HEK293 (cell line): ENCODE data around the gene ZGPAT.

ENCODE experiments used
- CTCF ChIA-PET: fragments of 350-600 bp; formaldehyde crosslinking; extraction: SDS; loops from one replicate; lab custom pipeline; 2021; ENCODE audit warnings: antibody characterized with exemption; lab: Yijun Ruan, JAX
- POLR2A ChIA-PET: fragments of 300-600 bp; formaldehyde crosslinking; extraction: SDS; loops from one replicate; lab custom pipeline; 2020; ENCODE audit warnings: antibody characterized with exemption, inconsistent platforms; lab: Yijun Ruan, JAX
- H3K27ac ChIP-seq: fragments of 200-500 bp; sonication (Bioruptor generic); 2 replicates; pipeline ENCODE4 v1.5.1; 2014; ENCODE audit warnings: low read depth, low read length, control low read depth, inconsistent platforms; ENCODE audit errors: extremely low read depth
- H3K36me3 ChIP-seq, 2 experiments: fragments of 200-500 bp in 1 of 2; sonication (Bioruptor generic) in 1 of 2; 1 replicate in 1 of 2; 2 replicates in 1 of 2; pipeline ENCODE4 v1.5.1; 2014 to 2017; ENCODE audit warnings: inconsistent platforms in 2 of 2, low read length in 2 of 2; ENCODE audit not compliant: control insufficient read depth in 2 of 2, insufficient read depth in 1 of 2
- H3K4me1 ChIP-seq: fragments of 200-500 bp; sonication (Bioruptor generic); 2 replicates; pipeline ENCODE4 v1.5.1; 2014; ENCODE audit warnings: mild to moderate bottlenecking, low read length, inconsistent platforms; ENCODE audit not compliant: control insufficient read depth, insufficient read depth
- H3K4me3 ChIP-seq: 2 replicates; pipeline ENCODE4 v1.5.1; 2011; ENCODE audit warnings: low read depth, mild to moderate bottlenecking, control low read depth, low read length, moderate library complexity
- H3K9me3 ChIP-seq: fragments of 200-500 bp; sonication (Bioruptor generic); 2 replicates; pipeline ENCODE4 v1.5.1; 2014; ENCODE audit warnings: low read depth, low read length, inconsistent platforms; ENCODE audit not compliant: control insufficient read depth, insufficient read depth
- BCL11B ChIP-seq: fragments of 450-650 bp; formaldehyde crosslinking; IDR thresholded peaks from 2 replicates; pipeline ENCODE4 v1.5.1; 2016; ENCODE audit warnings: low read depth, missing biosample characterization, missing genetic modification characterization
- GFI1B ChIP-seq: fragments of 450-650 bp; formaldehyde crosslinking; IDR thresholded peaks from 2 replicates; pipeline ENCODE4 v1.5.1; 2016; ENCODE audit warnings: missing biosample characterization, missing genetic modification characterization
- PRDM1 ChIP-seq: fragments of 450-650 bp; formaldehyde crosslinking; IDR thresholded peaks from 2 replicates; pipeline ENCODE4; 2016; ENCODE audit warnings: missing biosample characterization, missing genetic modification characterization
- PRDM4 ChIP-seq: fragments of 450-650 bp; formaldehyde crosslinking; IDR thresholded peaks from 2 replicates; pipeline ENCODE4 v1.5.1; 2017; ENCODE audit warnings: missing biosample characterization, missing genetic modification characterization
- REPIN1 ChIP-seq: fragments of 450-650 bp; formaldehyde crosslinking; IDR thresholded peaks from 2 replicates; pipeline ENCODE4 v1.5.1; 2017; ENCODE audit warnings: missing biosample characterization, missing genetic modification characterization, low read depth
- SP3 ChIP-seq: fragments of 450-650 bp; formaldehyde crosslinking; IDR thresholded peaks from 2 replicates; pipeline ENCODE4 v1.5.1; 2016; ENCODE audit warnings: missing biosample characterization, missing genetic modification characterization
- SP7 ChIP-seq: fragments of 450-650 bp; formaldehyde crosslinking; IDR thresholded peaks from 2 replicates; pipeline ENCODE4 v1.5.1; 2016; ENCODE audit warnings: missing biosample characterization, missing genetic modification characterization
- TSHZ1 ChIP-seq: fragments of 450-650 bp; formaldehyde crosslinking; IDR thresholded peaks from 2 replicates; pipeline ENCODE4 v1.5.1; 2016; ENCODE audit warnings: missing biosample characterization, missing genetic modification characterization, borderline replicate concordance
- YY2 ChIP-seq: fragments of 450-650 bp; formaldehyde crosslinking; IDR thresholded peaks from 2 replicates; pipeline ENCODE4 v1.5.1; 2016; ENCODE audit warnings: missing biosample characterization, missing genetic modification characterization
- ZNF133 ChIP-seq: fragments of 450-650 bp; formaldehyde crosslinking; IDR thresholded peaks from 2 replicates; pipeline ENCODE4 v1.5.1; 2016; ENCODE audit warnings: missing biosample characterization, missing genetic modification characterization
- ZNF157 ChIP-seq: fragments of 450-650 bp; formaldehyde crosslinking; IDR thresholded peaks from 2 replicates; pipeline ENCODE4 v1.5.1; 2016; ENCODE audit warnings: missing biosample characterization, missing genetic modification characterization
- ZNF23 ChIP-seq: fragments of 450-650 bp; formaldehyde crosslinking; IDR thresholded peaks from 2 replicates; pipeline ENCODE4 v1.5.1; 2016; ENCODE audit warnings: missing biosample characterization, missing genetic modification characterization, borderline replicate concordance
- ZNF292 ChIP-seq: fragments of 450-650 bp; formaldehyde crosslinking; IDR thresholded peaks from 2 replicates; pipeline ENCODE4 v1.5.1; 2016; ENCODE audit warnings: low read depth, missing biosample characterization, missing genetic modification characterization, borderline replicate concordance
- ZNF302 ChIP-seq: fragments of 450-650 bp; formaldehyde crosslinking; IDR thresholded peaks from 2 replicates; pipeline ENCODE4 v1.5.1; 2016; ENCODE audit warnings: missing biosample characterization, missing genetic modification characterization, low read depth
- ZNF311 ChIP-seq: fragments of 450-650 bp; formaldehyde crosslinking; IDR thresholded peaks from 2 replicates; pipeline ENCODE4 v1.5.1; 2017; ENCODE audit warnings: missing biosample characterization, missing genetic modification characterization, borderline replicate concordance
- ZNF354C ChIP-seq: fragments of 450-650 bp; formaldehyde crosslinking; IDR thresholded peaks from 2 replicates; pipeline ENCODE4 v1.5.1; 2016; ENCODE audit warnings: missing biosample characterization, missing genetic modification characterization, low read depth, borderline replicate concordance
- ZNF416 ChIP-seq: fragments of 450-650 bp; formaldehyde crosslinking; IDR thresholded peaks from 2 replicates; pipeline ENCODE4 v1.5.1; 2016; ENCODE audit warnings: missing biosample characterization, missing genetic modification characterization
- ZNF521 ChIP-seq: fragments of 450-650 bp; formaldehyde crosslinking; IDR thresholded peaks from 2 replicates; pipeline ENCODE4 v1.5.1; 2017; ENCODE audit warnings: missing biosample characterization, mild to moderate bottlenecking, missing genetic modification characterization
- ZNF626 ChIP-seq: fragments of 450-650 bp; sonication (Bioruptor Pico); formaldehyde crosslinking; IDR thresholded peaks from 2 replicates; pipeline ENCODE4 v1.5.1; 2018; ENCODE audit warnings: missing biosample characterization, missing genetic modification characterization, inconsistent platforms
- ZNF837 ChIP-seq: fragments of 450-650 bp; formaldehyde crosslinking; IDR thresholded peaks from 2 replicates; pipeline ENCODE4 v1.5.1; 2016; ENCODE audit warnings: missing biosample characterization, missing genetic modification characterization
- TF ChIP-seq, protein P1 (sequence below): fragments of 450-650 bp; formaldehyde crosslinking; IDR thresholded peaks from 2 replicates; pipeline ENCODE4 v1.5.1; 2016; ENCODE audit warnings: missing biosample characterization, missing genetic modification characterization
- TF ChIP-seq, protein P2 (sequence below): fragments of 450-650 bp; formaldehyde crosslinking; IDR thresholded peaks from 2 replicates; pipeline ENCODE4 v1.5.1; 2016; ENCODE audit warnings: missing biosample characterization, missing genetic modification characterization
- TF ChIP-seq, protein P3 (sequence below): fragments of 450-650 bp; formaldehyde crosslinking; IDR thresholded peaks from 2 replicates; pipeline ENCODE4 v1.5.1; 2016; ENCODE audit warnings: missing biosample characterization, missing genetic modification characterization

ZGPAT gene

GRCh38 chr20:63744158-63744557, 36.3 kb downstream of the ZGPAT start:
- ChIA-PET POLR2A (no interaction called here), CTCF (no interaction called here)
- peaks cover 4 to 28% of the 10 kb centered on the region in 2 experiments; a peak in 1 of 3 replicates for H3K36me3 ChIP-seq
- H3K4me3 ChIP-seq = no peak overlapping the region
- no peaks in the 10 kb centered on the region; the same call in 1 of the 2 replicates for H3K4me1 ChIP-seq
- no peak overlapping the region for H3K27ac ChIP-seq
- H3K9me3 ChIP-seq = no peaks in the 10 kb centered on the region
- TF ChIP-seq ZNF311 (tag by site-specific recombination) (no peak), SP3 (tag by site-specific recombination) (no peak), ZNF133 (no peak), SP7 (tag by site-specific recombination) (no peak), ZNF23 (tag by site-specific recombination) (no peak), ZNF292 (tag by site-specific recombination) (no peak), ZNF354C (tag by site-specific recombination) (no peak), ZNF626 (no peak), ZNF416 (tag by site-specific recombination) (no peak), PRDM1 (tag by site-specific recombination) (no peak), GFI1B (tag by site-specific recombination) (no peak), BCL11B (tag by site-specific recombination) (no peak), ZNF157 (tag by site-specific recombination) (no peak), ZNF837 (tag by site-specific recombination) (no peak), PRDM4 (no peak), ZNF302 (tag by site-specific recombination) (no peak)
- TF ChIP-seq, protein P1, sequence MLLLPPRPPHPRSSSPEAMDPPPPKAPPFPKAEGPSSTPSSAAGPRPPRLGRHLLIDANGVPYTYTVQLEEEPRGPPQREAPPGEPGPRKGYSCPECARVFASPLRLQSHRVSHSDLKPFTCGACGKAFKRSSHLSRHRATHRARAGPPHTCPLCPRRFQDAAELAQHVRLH (tag by site-specific recombination) = no peak
- TF ChIP-seq, protein P2, sequence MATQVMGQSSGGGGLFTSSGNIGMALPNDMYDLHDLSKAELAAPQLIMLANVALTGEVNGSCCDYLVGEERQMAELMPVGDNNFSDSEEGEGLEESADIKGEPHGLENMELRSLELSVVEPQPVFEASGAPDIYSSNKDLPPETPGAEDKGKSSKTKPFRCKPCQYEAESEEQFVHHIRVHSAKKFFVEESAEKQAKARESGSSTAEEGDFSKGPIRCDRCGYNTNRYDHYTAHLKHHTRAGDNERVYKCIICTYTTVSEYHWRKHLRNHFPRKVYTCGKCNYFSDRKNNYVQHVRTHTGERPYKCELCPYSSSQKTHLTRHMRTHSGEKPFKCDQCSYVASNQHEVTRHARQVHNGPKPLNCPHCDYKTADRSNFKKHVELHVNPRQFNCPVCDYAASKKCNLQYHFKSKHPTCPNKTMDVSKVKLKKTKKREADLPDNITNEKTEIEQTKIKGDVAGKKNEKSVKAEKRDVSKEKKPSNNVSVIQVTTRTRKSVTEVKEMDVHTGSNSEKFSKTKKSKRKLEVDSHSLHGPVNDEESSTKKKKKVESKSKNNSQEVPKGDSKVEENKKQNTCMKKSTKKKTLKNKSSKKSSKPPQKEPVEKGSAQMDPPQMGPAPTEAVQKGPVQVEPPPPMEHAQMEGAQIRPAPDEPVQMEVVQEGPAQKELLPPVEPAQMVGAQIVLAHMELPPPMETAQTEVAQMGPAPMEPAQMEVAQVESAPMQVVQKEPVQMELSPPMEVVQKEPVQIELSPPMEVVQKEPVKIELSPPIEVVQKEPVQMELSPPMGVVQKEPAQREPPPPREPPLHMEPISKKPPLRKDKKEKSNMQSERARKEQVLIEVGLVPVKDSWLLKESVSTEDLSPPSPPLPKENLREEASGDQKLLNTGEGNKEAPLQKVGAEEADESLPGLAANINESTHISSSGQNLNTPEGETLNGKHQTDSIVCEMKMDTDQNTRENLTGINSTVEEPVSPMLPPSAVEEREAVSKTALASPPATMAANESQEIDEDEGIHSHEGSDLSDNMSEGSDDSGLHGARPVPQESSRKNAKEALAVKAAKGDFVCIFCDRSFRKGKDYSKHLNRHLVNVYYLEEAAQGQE (tag by site-specific recombination) = no peak

DNA sequence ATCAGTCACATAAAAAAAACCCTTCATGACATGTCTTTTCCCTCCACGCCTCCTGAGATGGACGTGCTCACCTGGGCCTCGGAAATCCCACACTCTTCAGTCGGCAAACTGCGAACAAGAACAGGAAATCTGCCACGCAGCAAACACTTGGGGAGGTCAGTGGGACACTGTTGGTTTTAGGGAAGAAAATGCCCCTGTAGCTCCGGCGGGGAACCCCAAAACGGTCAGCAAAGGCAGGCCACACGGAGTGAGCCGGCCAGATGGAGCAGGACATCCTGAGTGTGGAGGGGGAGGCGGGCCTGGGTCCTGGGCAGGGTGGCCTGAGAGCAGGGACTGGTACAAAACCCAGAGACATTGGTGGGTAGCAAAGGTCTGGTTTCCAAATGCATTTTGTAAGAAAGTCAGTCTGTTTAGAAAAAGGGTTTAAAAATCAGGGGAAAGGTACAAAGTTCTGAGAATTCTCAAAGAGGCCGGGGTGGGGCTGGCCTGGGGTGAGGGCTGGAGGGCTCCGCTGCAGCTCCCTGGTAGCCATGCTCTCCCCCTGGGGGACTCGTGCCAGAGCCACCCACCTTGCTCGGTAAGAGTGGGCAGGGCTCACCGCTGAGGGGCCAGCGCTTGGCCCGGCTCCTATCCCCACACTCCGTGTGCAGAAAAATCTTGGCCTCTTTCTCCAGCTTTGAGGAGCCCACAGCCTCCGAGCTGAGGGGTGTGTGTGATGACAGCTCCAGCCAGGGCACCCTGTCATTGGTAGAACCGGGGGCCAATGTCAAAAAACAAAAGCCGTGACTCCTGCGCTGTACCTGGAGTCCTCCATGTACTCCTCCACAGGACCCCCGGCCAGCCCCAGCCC, 37.0 kb downstream of the ZGPAT start:
- ChIA-PET POLR2A (interaction anchor here (1.0 kb wide), 1 partner anchor 8 kb away, joined by 3 read pairs; the partner anchor contains the start of gene LIME1), CTCF (interaction anchor here (0.6 to 1.3 kb wide), 2 partner anchors 113 to 229 kb away, joined by 3 to 5 read pairs; no protein-coding TSS in a partner anchor)
- TF ChIP-seq YY2 (tag by site-specific recombination) (no peak), ZNF521 (tag by site-specific recombination) (no peak), TSHZ1 (tag by site-specific recombination) (no peak), REPIN1 (tag by site-specific recombination) (no peak)
- TF ChIP-seq, protein P3, sequence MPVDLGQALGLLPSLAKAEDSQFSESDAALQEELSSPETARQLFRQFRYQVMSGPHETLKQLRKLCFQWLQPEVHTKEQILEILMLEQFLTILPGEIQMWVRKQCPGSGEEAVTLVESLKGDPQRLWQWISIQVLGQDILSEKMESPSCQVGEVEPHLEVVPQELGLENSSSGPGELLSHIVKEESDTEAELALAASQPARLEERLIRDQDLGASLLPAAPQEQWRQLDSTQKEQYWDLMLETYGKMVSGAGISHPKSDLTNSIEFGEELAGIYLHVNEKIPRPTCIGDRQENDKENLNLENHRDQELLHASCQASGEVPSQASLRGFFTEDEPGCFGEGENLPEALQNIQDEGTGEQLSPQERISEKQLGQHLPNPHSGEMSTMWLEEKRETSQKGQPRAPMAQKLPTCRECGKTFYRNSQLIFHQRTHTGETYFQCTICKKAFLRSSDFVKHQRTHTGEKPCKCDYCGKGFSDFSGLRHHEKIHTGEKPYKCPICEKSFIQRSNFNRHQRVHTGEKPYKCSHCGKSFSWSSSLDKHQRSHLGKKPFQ (tag by site-specific recombination) = no peak

More for the DNA sequence above, 37.0 kb downstream of the ZGPAT start:
- Histone ChIP-seq H3K4me1 (no peaks in the 10 kb centered on the region), H3K4me3 (no peak overlapping the region), H3K27ac (no peak overlapping the region), H3K9me3 (no peaks in the 10 kb centered on the region), H3K36me3 (peaks cover 4 to 28% of the 10 kb centered on the region in 2 experiments; a peak in 1 of 3 replicates)
